ENCODE results near the gene PRPF4.

PRPF4 gene

DNA sequence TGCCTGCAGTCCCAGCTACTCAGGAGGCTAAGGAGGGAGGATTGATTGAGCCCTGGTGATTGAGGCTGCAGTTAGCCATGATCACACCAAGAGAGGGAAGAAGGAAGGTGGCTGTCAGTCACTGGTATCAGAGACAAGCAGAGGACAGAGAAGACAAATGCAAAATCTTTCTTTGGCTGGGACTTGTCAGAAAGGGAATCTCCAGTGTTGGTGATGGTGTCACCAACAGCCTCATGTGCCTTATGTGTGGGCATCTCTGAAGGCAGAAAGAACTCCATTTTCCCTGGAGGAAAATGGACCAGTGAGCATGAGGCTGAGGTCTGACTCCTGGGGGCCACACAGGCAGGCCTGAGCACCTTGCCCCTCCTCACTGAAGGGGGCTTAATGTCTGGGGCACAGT lies 39.8 kb downstream of the PRPF4 start:
- no peak for DNase-seq

DNA sequence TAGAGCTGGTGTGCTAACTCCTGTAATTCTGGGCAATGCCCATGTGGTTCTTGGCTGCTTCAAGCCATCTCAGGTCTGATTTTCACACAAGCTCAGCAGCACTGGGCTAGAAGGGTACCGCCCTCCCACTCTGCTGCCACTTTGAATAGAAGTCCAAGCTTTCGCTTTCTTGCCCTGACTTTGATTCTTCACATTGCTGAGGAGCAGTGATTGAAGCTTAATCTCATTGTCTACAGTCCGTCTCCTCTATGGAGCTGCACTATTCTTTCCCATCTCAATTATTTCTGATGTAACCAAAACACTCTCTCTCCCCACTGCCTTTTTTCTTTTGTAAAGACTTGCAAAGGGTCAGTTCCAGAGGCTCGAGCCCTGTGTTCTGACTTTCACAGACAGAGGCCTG lies 40.6 kb downstream of the PRPF4 start:
- DNase-seq, result no peak

DNA sequence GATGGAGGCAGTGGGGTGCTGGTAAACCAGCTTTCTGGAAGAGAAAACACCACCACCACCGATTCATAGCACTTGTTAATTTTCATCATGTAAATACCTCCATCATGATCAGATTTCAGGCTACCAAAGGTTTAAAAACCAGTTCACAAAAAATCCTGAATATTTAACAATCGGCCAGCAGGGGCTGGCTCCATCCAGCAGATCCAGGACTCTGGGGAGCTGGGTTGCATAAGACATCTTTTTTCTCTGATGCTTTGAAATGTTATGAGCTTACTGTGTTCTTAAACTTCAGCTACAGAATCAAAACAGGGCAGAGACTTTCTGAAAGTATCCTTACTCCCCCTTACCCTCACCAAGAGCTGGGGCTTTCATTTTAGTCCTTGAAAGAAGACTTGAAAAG lies 42.3 kb downstream of the PRPF4 start:
- DNase-seq, result no peak

DNA sequence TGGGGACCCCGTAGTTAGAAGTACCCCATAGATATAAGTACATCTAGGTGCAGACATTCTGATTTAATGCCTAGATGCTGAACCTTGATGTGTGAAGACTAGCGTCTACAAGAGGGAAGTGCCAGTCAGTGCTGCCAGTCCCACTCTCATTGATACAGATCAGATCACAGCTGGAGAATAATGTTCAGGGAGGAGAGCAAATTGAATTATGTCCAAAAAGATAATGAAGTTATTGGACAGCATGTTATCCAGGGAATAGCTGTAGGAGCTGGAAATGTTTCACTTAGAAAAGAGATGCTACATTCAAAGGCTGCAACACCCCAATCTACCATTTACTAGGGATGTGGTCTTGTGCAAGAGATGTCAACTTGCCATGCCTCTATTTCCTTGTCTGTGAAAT lies 43.6 kb downstream of the PRPF4 start:
- no peak for DNase-seq

DNA sequence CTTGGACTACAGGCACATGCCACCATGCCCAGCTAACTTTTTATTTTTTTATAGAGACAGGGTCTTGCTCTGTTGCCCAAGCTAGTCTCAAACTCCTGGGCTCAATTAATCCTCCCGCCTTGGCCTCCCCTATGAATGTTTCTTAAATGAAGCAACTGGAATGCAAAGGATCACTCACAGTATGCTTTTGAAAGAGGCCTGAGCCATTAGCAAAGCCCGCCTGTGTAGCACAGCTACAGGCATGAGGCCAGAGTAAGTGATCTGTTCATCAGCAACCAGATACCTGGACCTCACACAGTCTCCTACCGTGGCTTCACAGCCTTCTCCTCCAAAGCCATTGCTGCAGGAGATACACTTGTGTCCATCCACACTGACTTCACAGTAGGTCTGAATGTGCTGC lies 44.6 kb downstream of the PRPF4 start:
- no peak for DNase-seq

DNA sequence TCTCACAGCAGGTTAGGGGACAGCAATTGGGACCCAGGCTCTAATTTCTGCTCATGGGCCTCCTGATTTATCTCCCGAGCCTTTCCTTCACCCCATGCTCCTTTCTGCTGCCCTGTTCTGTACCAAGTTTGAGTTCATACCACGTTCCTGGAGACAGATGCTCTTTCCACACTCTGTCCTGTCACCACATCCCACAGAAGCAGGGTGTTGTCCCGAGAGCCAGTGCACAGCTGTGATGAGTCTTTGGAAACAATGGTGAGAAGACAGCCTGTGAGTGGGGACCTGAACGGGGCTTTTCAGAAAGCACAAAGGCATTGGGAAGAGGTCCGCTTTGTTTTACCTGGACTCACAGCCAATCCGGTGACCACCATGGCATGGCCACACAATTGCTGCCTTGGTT lies 47.2 kb downstream of the PRPF4 start:
- DNase-seq, result no peak

DNA sequence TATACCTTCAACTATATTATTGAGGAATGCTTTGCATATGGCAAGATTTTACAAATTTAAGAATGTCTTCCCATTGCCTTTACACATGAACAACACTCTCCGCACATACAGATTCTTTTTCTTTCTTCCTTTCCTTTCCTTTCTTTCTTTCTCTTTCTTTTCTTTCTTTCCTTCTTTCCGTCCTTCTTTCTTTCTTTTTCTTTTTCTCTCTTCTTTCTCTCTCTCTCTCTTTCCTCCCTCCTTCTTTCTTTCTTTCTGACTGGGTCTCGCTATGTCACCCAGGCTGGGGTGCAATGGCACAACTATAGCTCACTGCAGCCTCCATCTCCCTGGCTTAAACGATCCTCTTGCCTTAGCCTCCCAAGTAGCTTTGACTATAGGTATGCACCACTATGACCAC lies 50.8 kb downstream of the PRPF4 start:
- no peak for DNase-seq

DNA sequence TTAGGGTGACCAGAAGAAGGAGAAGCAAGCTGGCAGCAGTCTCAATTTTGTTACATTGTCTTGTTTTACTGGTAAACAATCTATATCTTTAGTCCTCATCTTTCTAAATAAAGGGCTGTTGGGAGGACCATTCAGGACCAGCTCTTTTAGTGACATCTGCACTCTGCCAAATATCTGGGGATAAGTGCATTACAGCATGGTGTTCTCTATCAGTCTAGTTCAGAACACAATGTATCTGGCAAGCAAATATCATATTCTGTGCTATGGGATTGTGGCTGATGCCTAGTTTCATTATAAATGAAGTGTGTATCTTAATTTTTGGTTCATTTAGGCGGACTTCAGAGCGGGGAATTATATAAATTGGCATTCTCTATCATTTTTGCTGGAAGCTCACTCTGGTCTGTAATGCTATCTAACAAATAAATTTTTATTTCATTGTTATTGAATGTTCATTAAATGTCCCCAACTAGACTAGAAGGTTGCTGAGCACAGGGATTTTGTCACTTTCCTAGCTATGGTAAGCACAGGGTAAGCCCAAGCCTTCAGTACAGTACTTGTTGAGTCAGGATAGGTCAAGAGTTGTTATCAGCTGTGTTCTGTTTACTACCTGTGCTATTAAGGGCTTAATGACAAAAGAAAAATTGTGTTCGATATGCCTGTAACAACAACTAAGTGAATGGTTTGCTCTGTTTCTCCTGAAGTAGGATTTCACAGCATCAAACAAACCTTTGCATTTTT lies 52.8 kb downstream of the PRPF4 start:
- no peak for DNase-seq

DNA sequence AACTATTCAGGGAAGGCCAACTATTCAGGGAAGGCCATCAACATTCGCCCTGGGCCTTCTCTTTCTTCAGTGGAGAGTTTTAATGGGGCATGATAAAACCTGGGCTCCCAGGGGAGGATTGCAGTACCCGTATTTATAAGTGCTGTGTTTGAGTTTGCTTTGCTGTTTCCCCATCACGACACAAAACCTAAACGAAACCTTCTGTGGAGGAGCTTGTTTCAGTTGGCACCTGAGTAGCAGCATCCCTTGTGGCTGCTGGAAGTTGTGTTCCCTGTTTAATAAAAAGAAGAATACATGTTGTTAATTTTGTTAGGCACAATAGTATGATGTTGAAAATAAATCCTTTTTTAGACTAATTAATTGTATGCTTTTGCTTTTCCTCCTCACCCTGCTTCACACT lies 56.3 kb downstream of the PRPF4 start:
- no peak for DNase-seq

DNA sequence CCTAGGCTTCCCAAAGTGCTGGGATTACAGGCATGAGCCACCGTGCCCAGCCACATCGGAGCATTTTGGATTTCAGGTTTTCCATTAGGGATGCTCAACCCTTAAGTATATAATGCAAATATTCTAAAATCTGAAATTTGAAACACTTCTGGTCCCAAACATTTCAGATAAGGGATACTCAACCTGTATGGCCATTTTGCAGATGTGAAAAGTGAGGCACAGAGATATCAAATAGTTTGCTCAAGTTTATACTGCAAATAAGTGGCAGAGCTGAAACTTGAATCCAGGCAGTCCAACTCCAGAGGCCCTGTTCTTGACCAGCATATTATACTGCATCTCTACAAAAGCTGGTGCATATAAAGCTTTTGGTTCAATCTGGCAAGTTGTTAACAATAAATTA lies 62.3 kb downstream of the PRPF4 start:
- DNase-seq, result no peak

DNA sequence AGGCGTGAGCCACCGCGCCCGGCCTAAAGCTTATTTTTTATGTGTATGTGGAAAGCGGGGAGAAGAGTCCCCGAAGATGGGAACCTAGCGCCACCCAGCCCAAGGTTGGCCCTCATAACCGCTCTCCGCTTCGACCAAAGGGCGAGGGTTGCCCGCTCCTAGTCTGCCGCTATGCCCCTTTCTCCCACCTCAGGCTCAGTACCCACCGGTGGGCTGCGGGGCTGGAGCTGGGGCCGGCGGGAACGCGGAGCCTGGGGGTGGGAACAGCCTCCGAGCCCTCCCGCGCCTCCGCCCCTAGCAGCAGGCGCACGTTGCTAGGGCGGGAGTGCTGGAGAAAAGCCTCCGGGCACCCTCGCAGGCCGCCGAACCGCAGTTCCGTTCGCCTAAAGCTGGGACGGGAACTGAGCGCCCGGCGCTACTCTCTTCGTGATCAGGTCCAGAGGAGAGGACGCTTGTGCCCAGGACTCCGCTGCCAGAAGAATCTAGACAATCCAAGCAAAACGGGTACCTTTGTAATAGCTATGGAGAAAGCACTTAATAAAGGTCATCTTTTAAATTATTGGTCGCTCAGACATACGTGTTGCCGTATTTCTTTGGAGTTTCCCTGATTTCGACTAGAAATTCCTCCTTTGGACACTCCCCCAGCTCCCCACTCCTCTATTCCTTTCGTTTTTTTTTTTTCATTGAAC lies 64.7 kb downstream of the PRPF4 start, which contains the start of gene WDR31:
Gene WDR31 (minus strand): TSS at position 265 of the 689 bp plus-strand sequence. CDS start 8,253 bp downstream, outside the sequence.
- peak; percentile 83 for DNase-seq

DNA sequence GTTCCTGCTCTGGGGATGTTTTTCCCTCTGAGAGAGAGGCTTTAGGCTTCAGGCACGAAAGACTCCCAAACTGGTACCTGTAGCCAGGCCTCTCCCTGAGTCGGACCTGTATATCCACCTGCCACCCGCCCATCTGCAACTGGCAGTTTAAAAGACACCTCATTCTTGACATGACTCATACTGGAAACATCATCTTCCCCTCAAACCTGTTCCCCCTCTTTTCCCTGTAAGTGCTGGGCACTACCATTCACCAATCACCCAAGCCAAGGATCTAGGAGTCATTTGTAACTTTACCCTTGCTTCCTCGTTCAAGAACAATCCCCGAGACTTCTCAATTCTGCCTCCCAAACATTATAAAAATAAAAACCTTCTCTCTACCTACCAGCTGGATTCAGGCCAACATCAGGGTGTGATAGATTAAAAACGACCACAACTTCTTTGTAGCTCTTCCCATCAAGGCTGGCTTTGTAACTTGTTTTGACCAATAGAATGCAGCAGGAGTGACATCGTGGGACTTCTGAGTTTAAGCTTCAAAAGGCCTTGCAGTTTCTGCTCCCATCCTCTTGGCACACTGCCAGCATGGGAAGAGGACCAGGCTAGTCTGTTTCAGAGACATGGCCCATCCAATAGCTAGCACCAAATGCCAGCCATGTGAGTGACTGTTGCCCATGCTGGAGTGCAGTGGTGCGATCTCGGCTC lies 66.4 kb downstream of the PRPF4 start:
- no peak for DNase-seq
